OCI-LY1 (cell line): ENCODE measurements around the gene ZNF654.
A peak's percentile ranks its signal among the peaks of the same experiment; 100 is the strongest.

Experiments
- H2AFZ ChIP-seq: fragments of 200-600 bp; sonication (generic), shearing (Covaris generic); 2 replicates; pipeline ENCODE4 v1.6.0; 2014; ENCODE audit warnings: antibody characterized with exemption, mild to moderate bottlenecking, low read length
- H3F3A ChIP-seq: fragments of 200-600 bp; sonication (generic), shearing (Covaris generic); 2 replicates; pipeline ENCODE4 v1.6.0; 2014; ENCODE audit warnings: mild to moderate bottlenecking, antibody characterized with exemption, low read length, moderate library complexity; ENCODE audit not compliant: insufficient read depth
- H3K27ac ChIP-seq: fragments of 200-600 bp; sonication (generic); 2 replicates; pipeline ENCODE4 v1.5.1; 2014; ENCODE audit warnings: low read length, mixed run types, mild to moderate bottlenecking, low read depth; ENCODE audit not compliant: poor library complexity, severe bottlenecking
- H3K27me3 ChIP-seq: fragments of 200-600 bp; sonication (generic); 2 replicates; pipeline ENCODE4 v1.6.0; 2014; ENCODE audit warnings: antibody characterized with exemption, mild to moderate bottlenecking, low read length, moderate library complexity; ENCODE audit not compliant: insufficient read depth
- H3K36me3 ChIP-seq: fragments of 200-600 bp; sonication (generic); 2 replicates; pipeline ENCODE4 v1.6.1; 2014; ENCODE audit warnings: mild to moderate bottlenecking, antibody characterized with exemption, low read length, moderate library complexity, mixed read lengths; ENCODE audit not compliant: insufficient read depth
- H3K4me1 ChIP-seq: fragments of 200-600 bp; sonication (generic); 2 replicates; pipeline ENCODE4 v1.5.1; 2014; ENCODE audit warnings: mild to moderate bottlenecking, low read length, moderate library complexity; ENCODE audit not compliant: insufficient read depth, severe bottlenecking
- H3K4me2 ChIP-seq: fragments of 200-600 bp; sonication (generic), shearing (Covaris generic); 2 replicates; pipeline ENCODE4 v1.6.1; 2014; ENCODE audit warnings: low read length
- H3K4me3 ChIP-seq: fragments of 200-600 bp; sonication (generic); 2 replicates; pipeline ENCODE4 v1.5.1; 2014; ENCODE audit warnings: low read length, low read depth, mild to moderate bottlenecking, mixed read lengths; ENCODE audit not compliant: poor library complexity, severe bottlenecking
- H3K79me2 ChIP-seq: fragments of 200-600 bp; shearing (Covaris generic); 2 replicates; pipeline ENCODE4 v1.6.1; 2016; ENCODE audit warnings: mixed run types, low read length, mixed read lengths; ENCODE audit not compliant: insufficient read depth
- H3K9ac ChIP-seq: fragments of 200-600 bp; sonication (generic), shearing (Covaris generic); 2 replicates; pipeline ENCODE4 v1.6.1; 2014; ENCODE audit warnings: mild to moderate bottlenecking, low read length, mixed read lengths
- H3K9me2 ChIP-seq: fragments of 200-600 bp; sonication (generic), shearing (Covaris generic); 2 replicates; pipeline ENCODE4 v1.6.1; 2014; ENCODE audit warnings: low read depth, mild to moderate bottlenecking, low read length, mixed read lengths
- H3K9me3 ChIP-seq: fragments of 200-600 bp; shearing (Covaris generic); 2 replicates; pipeline ENCODE4 v1.6.1; 2014; ENCODE audit warnings: low read length, mixed read lengths
- H4K20me1 ChIP-seq: fragments of 200-600 bp; sonication (generic), shearing (Covaris generic); 2 replicates; pipeline ENCODE4 v1.6.0; 2016; ENCODE audit warnings: mild to moderate bottlenecking, low read length; ENCODE audit not compliant: insufficient read depth
- EZH2 ChIP-seq: fragments of 200-600 bp; sonication (generic), shearing (Covaris generic); IDR thresholded peaks from 2 replicates; pipeline ENCODE4 v1.8.0; 2017; ENCODE audit warnings: borderline replicate concordance, mixed run types, mild to moderate bottlenecking, antibody characterized with exemption, low read length, moderate library complexity, mixed read lengths
- TF ChIP-seq, protein P1 (sequence below): fragments of 200-600 bp; sonication (generic), shearing (Covaris generic); IDR thresholded peaks from 2 replicates; pipeline ENCODE4 v1.5.1; 2017; ENCODE audit warnings: mild to moderate bottlenecking, antibody characterized with exemption, low read length, moderate library complexity, mixed read lengths

Gene ZNF654

DNA sequence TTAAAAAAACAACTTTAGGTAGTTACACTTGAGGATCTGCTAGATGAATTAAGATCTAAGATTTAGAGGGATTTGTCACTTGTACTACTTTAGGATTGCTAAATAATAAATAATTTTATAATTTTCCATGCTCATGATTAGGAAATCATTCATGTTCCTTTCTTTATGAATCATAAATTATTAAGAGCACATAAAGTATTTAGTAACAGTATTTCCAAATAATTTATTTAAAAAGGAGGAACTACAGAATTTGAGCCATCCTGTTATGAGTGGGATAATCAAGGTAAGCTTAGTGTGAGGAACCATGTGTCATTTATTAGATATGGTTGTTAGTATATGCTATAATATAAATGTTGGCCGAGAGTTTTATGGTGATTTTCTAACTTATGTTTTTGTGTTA lies 53.2 kb downstream of the ZNF654 start:
- TF ChIP-seq EZH2, result no peak
- TF ChIP-seq, protein P1, sequence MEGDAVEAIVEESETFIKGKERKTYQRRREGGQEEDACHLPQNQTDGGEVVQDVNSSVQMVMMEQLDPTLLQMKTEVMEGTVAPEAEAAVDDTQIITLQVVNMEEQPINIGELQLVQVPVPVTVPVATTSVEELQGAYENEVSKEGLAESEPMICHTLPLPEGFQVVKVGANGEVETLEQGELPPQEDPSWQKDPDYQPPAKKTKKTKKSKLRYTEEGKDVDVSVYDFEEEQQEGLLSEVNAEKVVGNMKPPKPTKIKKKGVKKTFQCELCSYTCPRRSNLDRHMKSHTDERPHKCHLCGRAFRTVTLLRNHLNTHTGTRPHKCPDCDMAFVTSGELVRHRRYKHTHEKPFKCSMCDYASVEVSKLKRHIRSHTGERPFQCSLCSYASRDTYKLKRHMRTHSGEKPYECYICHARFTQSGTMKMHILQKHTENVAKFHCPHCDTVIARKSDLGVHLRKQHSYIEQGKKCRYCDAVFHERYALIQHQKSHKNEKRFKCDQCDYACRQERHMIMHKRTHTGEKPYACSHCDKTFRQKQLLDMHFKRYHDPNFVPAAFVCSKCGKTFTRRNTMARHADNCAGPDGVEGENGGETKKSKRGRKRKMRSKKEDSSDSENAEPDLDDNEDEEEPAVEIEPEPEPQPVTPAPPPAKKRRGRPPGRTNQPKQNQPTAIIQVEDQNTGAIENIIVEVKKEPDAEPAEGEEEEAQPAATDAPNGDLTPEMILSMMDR, result no peak
- Histone ChIP-seq H4K20me1 (no peaks in the 10 kb centered on the region; the same call in 1 of the 2 replicates), H3K9ac (no peak overlapping the region), H3K4me3 (no peak overlapping the region), H3K27ac (no peak overlapping the region), H3K36me3 (peaks cover 21% of the 10 kb centered on the region; the same call in 1 of the 2 replicates), H3K79me2 (peaks cover 13% of the 10 kb centered on the region), H3K9me2 (no peaks in the 10 kb centered on the region), H2AFZ (no peak overlapping the region), H3K9me3 (no peaks in the 10 kb centered on the region), H3K4me2 (no peak overlapping the region), H3F3A (no peaks in the 10 kb centered on the region), H3K4me1 (no peaks in the 10 kb centered on the region), H3K27me3 (no peaks in the 10 kb centered on the region)

DNA sequence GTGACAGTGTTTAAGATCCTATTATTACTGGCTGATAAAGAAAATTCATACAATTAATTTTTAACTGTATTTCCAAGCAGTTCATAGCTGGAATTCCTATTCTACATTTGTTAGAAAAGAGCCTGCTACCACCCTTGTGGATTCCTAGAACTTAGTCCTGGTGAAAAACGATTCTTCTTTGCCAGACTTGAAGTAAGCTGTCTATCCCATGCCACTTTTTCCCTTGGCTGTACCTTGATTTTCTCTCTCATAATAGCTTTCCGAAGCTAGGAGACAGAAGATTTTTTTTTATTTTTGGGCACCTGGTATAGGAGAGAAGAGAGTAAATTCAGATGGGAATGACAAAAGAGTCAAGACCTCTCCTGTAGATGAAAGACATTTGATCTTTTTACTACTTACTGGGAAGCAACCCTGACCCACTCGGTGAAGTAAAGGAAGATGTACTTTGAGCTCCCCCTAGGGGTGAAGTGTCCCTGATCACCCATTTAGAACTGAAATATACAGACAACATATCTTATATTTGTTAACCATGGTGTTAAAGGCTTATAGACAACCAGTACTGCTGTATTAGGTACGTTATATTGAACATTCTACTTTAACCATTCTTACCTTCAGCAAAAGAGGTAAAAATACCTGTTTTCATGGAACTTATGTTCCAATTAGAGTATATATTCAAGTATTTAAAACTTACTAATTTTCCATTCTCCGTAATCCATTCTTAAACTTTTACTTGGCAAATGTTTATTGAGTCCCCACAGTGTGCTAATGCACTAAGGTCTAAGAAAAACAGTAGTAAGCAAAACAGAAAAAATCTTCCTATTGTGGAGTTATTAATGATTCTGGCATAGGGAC lies 54.5 kb downstream of the ZNF654 start:
- no peak overlapping the region for H3K27ac ChIP-seq
- no peaks in the 10 kb centered on the region for H3F3A ChIP-seq
- H3K9me3 ChIP-seq, result no peaks in the 10 kb centered on the region
- H3K4me1 ChIP-seq, result no peaks in the 10 kb centered on the region
- no peaks in the 10 kb centered on the region for H3K9me2 ChIP-seq
- no peak overlapping the region for H2AFZ ChIP-seq
- H3K36me3 ChIP-seq, result peaks cover 32% of the 10 kb centered on the region
- H3K4me3 ChIP-seq, result no peak overlapping the region
- TF ChIP-seq EZH2, result no peak
- TF ChIP-seq, protein P1, result peak; percentile 78
- no peak overlapping the region for H3K9ac ChIP-seq
- H3K79me2 ChIP-seq, result peaks cover 3% of the 10 kb centered on the region
- H4K20me1 ChIP-seq, result no peaks in the 10 kb centered on the region; the same call in 1 of the 2 replicates
- H3K4me2 ChIP-seq, result no peak overlapping the region
- H3K27me3 ChIP-seq, result no peaks in the 10 kb centered on the region

DNA sequence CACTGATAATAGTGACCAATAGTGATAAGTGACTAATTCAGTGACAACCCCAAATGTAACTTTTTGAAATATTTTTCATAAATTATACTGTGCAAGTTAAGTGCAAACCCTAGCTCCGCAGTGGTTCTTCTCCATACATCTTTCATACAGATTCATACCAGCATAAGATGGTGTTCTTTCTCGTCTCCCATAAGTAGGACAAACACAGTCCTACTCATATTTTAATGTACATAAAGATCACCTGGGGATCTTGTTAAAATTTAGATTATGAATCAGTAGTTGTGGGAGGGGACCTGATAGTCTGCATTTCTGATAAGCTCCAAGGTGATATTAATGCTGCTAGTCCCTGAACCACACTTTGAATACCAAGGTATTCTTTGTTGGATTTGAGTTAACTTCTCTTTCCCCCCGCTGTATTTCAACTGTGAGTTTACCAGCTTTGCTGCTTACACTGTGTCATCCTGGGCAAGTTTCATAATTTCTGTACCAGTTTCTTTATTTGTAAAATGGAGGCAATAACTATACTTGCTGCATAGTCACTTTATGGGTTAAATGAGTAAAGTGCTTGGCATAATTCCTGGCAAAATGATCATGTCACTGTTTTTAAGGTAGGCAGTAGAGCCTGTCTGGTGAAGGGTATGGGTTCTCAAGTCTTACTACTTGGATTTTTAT lies 56.0 kb downstream of the ZNF654 start:
- no peaks in the 10 kb centered on the region for H3K4me1 ChIP-seq
- H3K9me2 ChIP-seq, result no peaks in the 10 kb centered on the region
- no peaks in the 10 kb centered on the region for H3K9me3 ChIP-seq
- H3K27ac ChIP-seq, result no peak overlapping the region
- no peaks in the 10 kb centered on the region; the same call in 1 of the 2 replicates for H4K20me1 ChIP-seq
- H3K27me3 ChIP-seq, result no peaks in the 10 kb centered on the region
- TF ChIP-seq, protein P1, result no peak
- TF ChIP-seq EZH2, result no peak
- no peak overlapping the region for H3K4me3 ChIP-seq
- H3K79me2 ChIP-seq, result 0 out of 2 replicates have a peak, but pooled peaks cover under 1% of the 10 kb centered on the region
- peaks cover 34% of the 10 kb centered on the region for H3K36me3 ChIP-seq
- no peak overlapping the region for H3K4me2 ChIP-seq
- H2AFZ ChIP-seq, result no peak overlapping the region
- no peaks in the 10 kb centered on the region for H3F3A ChIP-seq
- H3K9ac ChIP-seq, result no peak overlapping the region
